ENCODE results near the gene CDK9. TPM values are rescaled to one million over a fixed set of nuclear protein-coding genes. Genes with fewer than 3 reads are reported as not detected.

CDK9 gene
- total RNA-seq, 2 donors from 2014 or later, result 64.0 to 77.7 TPM

DNA sequence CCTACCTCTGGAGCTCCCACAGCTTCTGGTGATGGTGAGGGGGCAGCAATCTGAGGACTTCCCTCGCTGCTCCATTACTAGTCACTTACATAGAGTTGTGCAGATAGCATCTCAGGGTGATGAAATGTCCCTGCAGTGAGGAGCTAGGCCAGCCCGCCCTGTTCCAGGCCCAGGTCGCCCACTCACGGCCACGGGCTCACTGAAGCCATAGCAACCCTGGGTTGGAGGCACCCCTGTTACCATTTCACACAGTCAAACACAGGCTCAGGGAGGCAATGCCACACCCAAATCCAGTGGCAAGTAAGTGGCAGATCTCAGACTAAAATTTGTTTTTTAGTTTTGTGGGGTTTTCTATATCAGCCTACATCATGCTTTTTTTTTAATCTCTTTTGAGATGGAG lies 27.0 kb upstream of the CDK9 start:
- no peak for DNase-seq
- H3K9ac ChIP-seq (ENCODE audit: low read depth in 2 of 2, low read length in 2 of 2), result no peak overlapping the region
- no peak overlapping the region for H3K4me3 ChIP-seq
- intact Hi-C loops (cut with DNase I), result no loop called here
- TF ChIP-seq, protein P1, sequence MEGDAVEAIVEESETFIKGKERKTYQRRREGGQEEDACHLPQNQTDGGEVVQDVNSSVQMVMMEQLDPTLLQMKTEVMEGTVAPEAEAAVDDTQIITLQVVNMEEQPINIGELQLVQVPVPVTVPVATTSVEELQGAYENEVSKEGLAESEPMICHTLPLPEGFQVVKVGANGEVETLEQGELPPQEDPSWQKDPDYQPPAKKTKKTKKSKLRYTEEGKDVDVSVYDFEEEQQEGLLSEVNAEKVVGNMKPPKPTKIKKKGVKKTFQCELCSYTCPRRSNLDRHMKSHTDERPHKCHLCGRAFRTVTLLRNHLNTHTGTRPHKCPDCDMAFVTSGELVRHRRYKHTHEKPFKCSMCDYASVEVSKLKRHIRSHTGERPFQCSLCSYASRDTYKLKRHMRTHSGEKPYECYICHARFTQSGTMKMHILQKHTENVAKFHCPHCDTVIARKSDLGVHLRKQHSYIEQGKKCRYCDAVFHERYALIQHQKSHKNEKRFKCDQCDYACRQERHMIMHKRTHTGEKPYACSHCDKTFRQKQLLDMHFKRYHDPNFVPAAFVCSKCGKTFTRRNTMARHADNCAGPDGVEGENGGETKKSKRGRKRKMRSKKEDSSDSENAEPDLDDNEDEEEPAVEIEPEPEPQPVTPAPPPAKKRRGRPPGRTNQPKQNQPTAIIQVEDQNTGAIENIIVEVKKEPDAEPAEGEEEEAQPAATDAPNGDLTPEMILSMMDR (IDR thresholded peaks at IDR 0.05), result no peak
- no peaks in the 10 kb centered on the region for H3K4me1 ChIP-seq
- no peaks in the 10 kb centered on the region for H3K36me3 ChIP-seq
- H3K9me3 ChIP-seq, result no peaks in the 10 kb centered on the region
- peaks cover 18% of the 10 kb centered on the region for H3K27me3 ChIP-seq
- H3K27ac ChIP-seq, result no peak overlapping the region

DNA sequence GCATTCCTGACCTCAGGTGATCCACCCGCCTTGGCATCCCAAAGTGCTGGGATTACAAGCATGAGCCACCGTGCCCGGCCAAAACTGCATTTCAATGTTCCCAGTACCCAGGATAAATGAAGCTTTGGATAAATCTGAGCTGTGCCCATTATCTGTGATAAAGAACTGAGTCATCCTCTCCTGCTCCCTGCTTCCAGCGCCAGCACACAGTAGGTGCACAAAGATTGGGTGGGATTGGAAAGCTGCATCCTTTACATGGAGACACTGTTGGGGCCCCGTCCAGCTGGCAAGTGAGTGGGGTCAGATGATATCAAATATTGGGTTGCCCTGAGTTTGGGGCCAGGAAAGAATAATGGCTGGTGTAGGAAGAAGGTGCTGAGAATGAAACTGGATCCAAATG lies 24.8 kb upstream of the CDK9 start:
- TF ChIP-seq, protein P1 (IDR thresholded peaks at IDR 0.05), result no peak
- Histone ChIP-seq H3K4me1 (no peaks in the 10 kb centered on the region), H3K9ac (ENCODE audit: low read depth in 2 of 2, low read length in 2 of 2) (no peak overlapping the region), H3K27me3 (no peaks in the 10 kb centered on the region), H3K27ac (no peak overlapping the region), H3K4me3 (no peak overlapping the region), H3K9me3 (no peaks in the 10 kb centered on the region), H3K36me3 (no peaks in the 10 kb centered on the region)
- intact Hi-C loops (cut with DNase I), result no loop called here
- no peak for DNase-seq

DNA sequence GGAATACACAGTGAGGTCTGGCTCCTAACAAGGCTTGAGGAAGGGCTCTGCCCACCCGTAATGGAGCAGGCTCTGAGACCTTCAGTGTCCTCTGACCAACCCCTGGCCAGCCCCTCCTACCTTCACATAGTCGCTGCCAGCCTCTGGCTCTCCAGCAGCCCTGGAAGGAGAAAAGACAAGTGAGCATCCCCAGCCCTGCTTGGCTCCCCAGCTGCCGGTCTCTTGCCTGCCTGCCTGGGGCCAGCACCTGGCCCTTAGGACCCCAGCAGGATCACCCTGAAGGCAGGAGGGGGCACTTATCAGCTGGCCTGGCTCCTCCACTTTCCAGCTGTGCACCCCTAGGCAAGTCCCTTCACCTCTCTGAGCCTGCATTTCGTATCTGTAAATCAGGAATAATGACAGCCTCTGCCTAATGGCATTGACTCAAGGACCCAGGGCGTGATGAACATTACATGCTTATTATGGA lies 24.3 kb upstream of the CDK9 start:
- no peak for DNase-seq
- no peak overlapping the region for H3K9ac ChIP-seq (ENCODE audit: low read depth in 2 of 2, low read length in 2 of 2)
- no peaks in the 10 kb centered on the region for H3K36me3 ChIP-seq
- intact Hi-C loops (cut with DNase I), result no loop called here
- no peak overlapping the region for H3K27ac ChIP-seq
- no peaks in the 10 kb centered on the region for H3K9me3 ChIP-seq
- TF ChIP-seq, protein P1 (IDR thresholded peaks at IDR 0.05), result no peak
- no peaks in the 10 kb centered on the region for H3K27me3 ChIP-seq
- no peaks in the 10 kb centered on the region for H3K4me1 ChIP-seq
- no peak overlapping the region for H3K4me3 ChIP-seq

DNA sequence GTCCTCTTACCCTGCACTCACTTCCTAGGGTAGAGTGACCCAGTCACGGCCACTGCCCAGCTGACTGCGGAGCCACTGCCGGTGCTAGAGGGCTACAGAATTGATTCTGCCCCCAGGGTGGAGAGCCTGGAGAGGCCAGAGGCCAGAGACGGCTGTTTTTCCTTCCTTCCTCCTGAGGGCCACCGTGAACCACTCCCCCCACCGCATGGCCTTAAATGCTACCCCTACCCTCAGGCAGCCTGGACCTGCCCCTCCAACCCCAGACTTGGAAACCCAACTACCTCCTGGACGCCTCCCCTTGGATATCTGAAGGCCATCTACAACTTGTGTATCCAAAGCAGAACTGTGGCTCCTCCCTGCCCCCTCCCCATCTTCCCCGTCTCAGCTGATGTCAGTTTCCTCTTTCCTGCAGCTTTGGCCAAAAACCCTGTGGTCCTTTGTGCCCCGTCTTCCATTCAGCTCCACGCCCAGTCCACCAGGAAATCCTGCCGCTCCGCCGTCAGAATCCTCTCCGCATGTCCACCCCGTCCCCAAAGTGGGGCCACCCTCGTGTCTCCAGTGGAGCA lies 23.6 kb upstream of the CDK9 start:
- Histone ChIP-seq H3K27me3 (no peaks in the 10 kb centered on the region), H3K4me1 (no peaks in the 10 kb centered on the region), H3K36me3 (no peaks in the 10 kb centered on the region), H3K4me3 (no peak overlapping the region), H3K9ac (ENCODE audit: low read depth in 2 of 2, low read length in 2 of 2) (no peak overlapping the region), H3K9me3 (no peaks in the 10 kb centered on the region), H3K27ac (no peak overlapping the region)
- DNase-seq, result no peak
- intact Hi-C loops (cut with DNase I), result no loop called here
- TF ChIP-seq, protein P1 (IDR thresholded peaks at IDR 0.05), result no peak

DNA sequence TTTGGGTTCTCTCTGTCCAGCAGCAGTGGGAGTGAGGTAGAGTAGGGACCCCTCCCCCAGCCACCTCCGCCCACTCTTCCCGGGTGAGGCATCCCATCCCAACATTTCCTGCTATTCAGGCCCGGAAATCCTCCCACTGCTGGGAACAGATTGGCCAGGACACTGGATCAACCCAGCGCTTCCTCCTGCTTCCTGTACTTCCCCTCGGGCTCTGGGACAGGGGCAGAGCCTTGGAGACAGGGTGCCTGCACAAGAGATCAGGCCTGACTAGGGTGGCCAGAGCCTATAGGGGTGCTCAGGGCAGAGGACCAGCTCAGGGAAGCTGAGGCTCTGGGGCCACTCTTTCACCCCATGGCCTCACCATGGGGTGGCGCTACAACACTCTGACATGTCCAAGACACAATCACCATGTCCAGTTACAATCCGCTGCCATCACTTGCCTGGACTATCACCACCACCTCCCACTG lies 21.9 kb upstream of the CDK9 start:
- peak overlapping the region in 1 of 2 donors; percentile 12 for H3K9ac ChIP-seq (ENCODE audit: low read depth in 2 of 2, low read length in 2 of 2)
- H3K4me3 ChIP-seq, result no peak overlapping the region
- DNase-seq, result no peak
- TF ChIP-seq, protein P1 (IDR thresholded peaks at IDR 0.05), result peak; percentile 43
- no peaks in the 10 kb centered on the region for H3K36me3 ChIP-seq
- no peaks in the 10 kb centered on the region for H3K4me1 ChIP-seq
- no peak overlapping the region for H3K27ac ChIP-seq
- intact Hi-C loops (cut with DNase I), result no loop called here
- H3K9me3 ChIP-seq, result no peaks in the 10 kb centered on the region
- H3K27me3 ChIP-seq, result no peaks in the 10 kb centered on the region
